NCI-H2081 (cell line): ENCODE data around the gene OR5T3.
"Not testable (repeated sequence)": the region's sequence is repeated elsewhere in the genome, so short reads cannot be mapped to it uniquely, and the experiment has no call there.

Source experiments
- DNase-seq, 2 experiments: peaks; one replicate each; lab custom pipeline; 2025; lab: John Stamatoyannopoulos, UW

The OR5T3 gene

GRCh38 chr11:56251954-56252353 is at the start of gene OR5T3:
Gene OR5T3 (plus strand): TSS chr11:56252254. CDS start chr11:56252254, 0 bp downstream.
- no peak for DNase-seq

GRCh38 chr11:56207790-56208189 is 44.3 kb upstream of the OR5T3 start:
- DNase-seq = no peak

- DNase-seq = no peak
These were observed 37.5 kb upstream of the OR5T3 start for GRCh38 chr11:56214537-56214936.

- not testable (repeated sequence) for DNase-seq
These were observed 32.3 kb upstream of the OR5T3 start for GRCh38 chr11:56219735-56220134.

GRCh38 chr11:56234155-56234554 is 17.9 kb upstream of the OR5T3 start, which contains the start of gene OR5T2:
Gene OR5T2 (minus strand): TSS chr11:56234255. CDS start chr11:56233062, 1,193 bp downstream.
- DNase-seq = no peak

GRCh38 chr11:56271092-56271491 is 19.0 kb downstream of the OR5T3 start:
- no peak for DNase-seq

GRCh38 chr11:56273854-56274253 is 21.8 kb downstream of the OR5T3 start, which contains the start of gene OR5T1:
Gene OR5T1 (plus strand): TSS chr11:56274154. CDS start chr11:56275639, 1,485 bp downstream.
- DNase-seq = no peak

GRCh38 chr11:56292154-56292553 is 40.1 kb downstream of the OR5T3 start, which contains the start of gene OR8H1:
Gene OR8H1 (minus strand): TSS chr11:56292254. CDS start chr11:56291062, 1,192 bp downstream.
- DNase-seq = no peak

- DNase-seq = no peak
These were observed 44.8 kb downstream of the OR5T3 start for GRCh38 chr11:56296898-56297297.
